Measurements from ENCODE around the gene AMELY. TPM values are rescaled to one million over a fixed set of nuclear protein-coding genes. Genes with fewer than 3 reads are reported as not detected.

Gene AMELY
- total RNA-seq, 1 donor from 2014 or later, result not detected

Other genes with a start within 250 kb of the AMELY start
- 0.69 TPM in 1 of 2 replicates, not detected in the other for gene TBL1Y, start 1.1 kb downstream of the AMELY start, total RNA-seq